PFSK-1 (cell line): Measurements from ENCODE around the gene MBD4.

Experiments
- POLR2AphosphoS5 ChIP-seq: IDR thresholded peaks from 2 replicates; pipeline ENCODE4 v1.6.1; 2012; ENCODE audit warnings: low read depth, mild to moderate bottlenecking, control low read depth, low read length, moderate library complexity
- REST ChIP-seq, 2 experiments: IDR thresholded peaks; 2 replicates each; pipeline versions ENCODE4 v1.6.1 to v1.8.0; 2011 to 2012; ENCODE audit warnings: low read depth in 2 of 2, low read length in 2 of 2, control low read depth in 1 of 2, inconsistent platforms in 1 of 2, mild to moderate bottlenecking in 1 of 2, moderate library complexity in 1 of 2; ENCODE audit not compliant: insufficient read depth in 1 of 2
- TAF1 ChIP-seq: IDR thresholded peaks from 2 replicates; pipeline ENCODE4 v1.6.1; 2012; ENCODE audit warnings: low read length, control low read depth, borderline replicate concordance; ENCODE audit not compliant: insufficient read depth

DNA sequence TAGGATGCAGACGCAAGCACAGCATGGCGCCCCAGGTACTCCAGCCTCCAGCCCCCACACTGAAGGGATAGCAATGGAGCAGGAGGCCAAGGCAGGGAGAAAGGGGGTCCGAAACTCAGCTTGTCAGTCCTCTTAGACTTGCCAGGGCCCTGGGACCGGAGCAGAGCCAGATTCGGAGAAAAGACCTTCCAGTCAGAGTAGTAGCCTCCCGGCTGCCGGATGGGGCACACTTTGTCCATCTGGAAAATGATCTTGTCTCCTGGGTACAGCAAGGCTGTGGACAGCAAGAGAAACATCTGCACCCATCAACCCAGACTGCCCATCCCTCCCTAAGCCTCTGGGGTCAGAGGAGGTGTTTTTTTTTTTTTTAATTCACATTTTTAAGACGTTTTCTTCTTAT is 35.6 kb downstream of the MBD4 start:
- TF ChIP-seq TAF1 (no peak), POLR2AphosphoS5 (no peak), REST (IDR thresholded peaks at IDR 0.05; ENCODE audit: insufficient read depth in 1 of 2, low read depth in 2 of 2, low read length in 2 of 2) (no peak)
